PC-9 (cell line): Measurements from ENCODE around the gene PRDM10.

ENCODE experiments used
- CTCF ChIP-seq: fragments of 200-600 bp; sonication (generic); conservative IDR thresholded peaks from 2 replicates; pipeline ENCODE4 v1.6.1; 2017; ENCODE audit warnings: mixed run types, antibody characterized with exemption, mild to moderate bottlenecking, moderate library complexity
- EZH2 ChIP-seq: fragments of 200-600 bp; sonication (generic); IDR thresholded peaks from 2 replicates; pipeline ENCODE4 v1.8.0; 2017; ENCODE audit warnings: antibody characterized with exemption, low read depth

GRCh38 chr11:129975543-129975942 lies 27.1 kb downstream of the PRDM10 start:
- no peak for TF ChIP-seq CTCF
- no peak for TF ChIP-seq EZH2
